Left lung (tissue), 10 donors: ENCODE results near the gene TMEM63A. TPM values are rescaled to one million over a fixed set of nuclear protein-coding genes. Genes with fewer than 3 reads are reported as not detected.
A peak's percentile ranks its signal among the peaks of the same experiment; 100 is the strongest.

ENCODE experiments used
- ATAC-seq: fragments of 200-7000 bp; cut with Tn5 transposase; one replicate; pipeline ENCODE4 v1.9.1; 2020; ENCODE audit warnings: moderate library complexity
- DNase-seq, 4 donors: peaks; one replicate each; pipeline ENCODE4 v3.0.0-alpha.2; 2013 to 2020
- H3K27ac ChIP-seq, 2 donors: fragments of 200-600 bp; sonication (generic) in 1 of 2; one replicate each; pipeline versions ENCODE4 v1.5.0 to v1.8.0; 2020 to 2021
- H3K27me3 ChIP-seq, 2 donors: fragments of 200-600 bp; sonication (generic) in 1 of 2; one replicate each; pipeline versions ENCODE4 v1.5.0 to v1.8.0; 2020 to 2021
- H3K36me3 ChIP-seq, 2 donors: fragments of 200-600 bp; sonication (generic) in 1 of 2; one replicate each; pipeline versions ENCODE4 v1.5.0 to v1.8.0; 2020 to 2021
- H3K4me1 ChIP-seq, 2 donors: fragments of 200-600 bp; one replicate each; pipeline ENCODE4 v1.8.0; 2021
- H3K4me3 ChIP-seq, 2 donors: fragments of 200-600 bp; sonication (generic) in 1 of 2; one replicate each; pipeline versions ENCODE4 v1.5.0 to v1.8.0; 2020 to 2021; ENCODE audit warnings: mild to moderate bottlenecking in 1 of 2
- H3K9me3 ChIP-seq, 2 donors: fragments of 200-600 bp; sonication (generic) in 1 of 2; one replicate each; pipeline versions ENCODE4 v1.5.0 to v1.8.0; 2020 to 2021
- intact Hi-C, 2 donors: fragments of 100-400 bp; cut with DNase I; formaldehyde crosslinking; loops; one replicate each; pipeline versions ENCODE4 v1.11.2 to v1.14.2; 2022
- polyA plus RNA-seq, 6 donors: library from polyadenylated mRNA; unstranded; fragments of 120-200 nt; gene quantifications; one replicate each; pipeline ENCODE4 v1.2.1, GENCODE V29; 2013; ENCODE audit not compliant: insufficient read length in 6 of 6
- total RNA-seq, 2 donors: library from RNA; stranded (reverse); fragmentation: NEBNext Ultra II Directional; extraction: Animal tissue kit (Norgen Biotek cat#: 25700); gene quantifications; one replicate each; pipeline ENCODE4 v1.2.1, GENCODE V29; 2021
- TF ChIP-seq, protein P1 (sequence below), 2 donors: fragments of 200-600 bp; sonication (generic) in 1 of 2; IDR thresholded peaks; one replicate each; pipeline versions ENCODE4 v1.5.0 to v1.8.0; 2021; ENCODE audit warnings: antibody characterized with exemption in 2 of 2
- donor health status: DM: no; HTN: yes; CAD: no.
- donor health status: DM: no; HTN: no; CAD: no.

TMEM63A gene
- total and polyA plus RNA-seq, 8 donors, result 77.4 to 167 (median 123) TPM

DNA sequence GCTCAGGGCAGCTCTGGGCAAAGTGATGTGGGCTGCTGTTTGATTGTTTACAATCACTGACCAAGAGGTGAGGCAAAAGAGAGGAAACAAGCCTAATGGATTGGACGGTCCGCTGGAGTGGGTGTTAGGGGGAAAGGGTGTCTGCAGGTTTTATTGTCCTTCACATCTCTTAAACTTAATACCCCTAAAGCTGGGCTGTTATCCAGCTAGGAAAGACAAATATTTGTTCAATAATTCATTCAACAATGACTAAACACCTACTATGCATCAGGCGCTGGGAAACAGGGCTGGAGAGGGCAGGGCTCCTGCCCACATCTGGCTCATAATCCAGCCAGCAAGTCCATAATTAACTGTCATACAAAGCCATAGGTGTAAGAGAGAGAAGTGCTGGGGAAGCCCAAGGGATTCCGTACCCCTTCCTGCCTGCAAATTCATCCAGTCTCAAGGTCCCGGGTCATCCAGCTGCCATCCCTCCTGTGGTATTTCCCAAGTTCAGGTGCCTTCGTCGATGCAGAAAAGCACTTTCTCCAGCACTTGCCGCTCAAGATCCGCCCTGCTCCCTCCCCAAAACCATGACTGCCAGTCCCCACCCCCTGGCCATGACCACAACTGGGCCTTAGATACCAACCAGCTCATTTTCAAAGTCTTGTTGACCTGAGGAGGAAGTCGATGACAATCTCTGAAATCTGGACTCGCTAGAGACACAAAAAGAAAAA is 10.7 kb downstream of the TMEM63A start:
- Histone ChIP-seq H3K9me3 (no peaks in the 10 kb centered on the region), H3K27ac (no peak overlapping the region), H3K4me1 (peaks cover 0 to 22% of the 10 kb centered on the region in 2 donors), H3K27me3 (no peaks in the 10 kb centered on the region), H3K4me3 (no peak overlapping the region), H3K36me3 (peaks cover 0 to 100% of the 10 kb centered on the region in 2 donors)
- ATAC-seq, result no peak
- TF ChIP-seq, protein P1, sequence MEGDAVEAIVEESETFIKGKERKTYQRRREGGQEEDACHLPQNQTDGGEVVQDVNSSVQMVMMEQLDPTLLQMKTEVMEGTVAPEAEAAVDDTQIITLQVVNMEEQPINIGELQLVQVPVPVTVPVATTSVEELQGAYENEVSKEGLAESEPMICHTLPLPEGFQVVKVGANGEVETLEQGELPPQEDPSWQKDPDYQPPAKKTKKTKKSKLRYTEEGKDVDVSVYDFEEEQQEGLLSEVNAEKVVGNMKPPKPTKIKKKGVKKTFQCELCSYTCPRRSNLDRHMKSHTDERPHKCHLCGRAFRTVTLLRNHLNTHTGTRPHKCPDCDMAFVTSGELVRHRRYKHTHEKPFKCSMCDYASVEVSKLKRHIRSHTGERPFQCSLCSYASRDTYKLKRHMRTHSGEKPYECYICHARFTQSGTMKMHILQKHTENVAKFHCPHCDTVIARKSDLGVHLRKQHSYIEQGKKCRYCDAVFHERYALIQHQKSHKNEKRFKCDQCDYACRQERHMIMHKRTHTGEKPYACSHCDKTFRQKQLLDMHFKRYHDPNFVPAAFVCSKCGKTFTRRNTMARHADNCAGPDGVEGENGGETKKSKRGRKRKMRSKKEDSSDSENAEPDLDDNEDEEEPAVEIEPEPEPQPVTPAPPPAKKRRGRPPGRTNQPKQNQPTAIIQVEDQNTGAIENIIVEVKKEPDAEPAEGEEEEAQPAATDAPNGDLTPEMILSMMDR (IDR thresholded peaks at IDR 0.05), result no peak
- intact Hi-C loops, result no loop called here
- DNase-seq, result no peak

DNA sequence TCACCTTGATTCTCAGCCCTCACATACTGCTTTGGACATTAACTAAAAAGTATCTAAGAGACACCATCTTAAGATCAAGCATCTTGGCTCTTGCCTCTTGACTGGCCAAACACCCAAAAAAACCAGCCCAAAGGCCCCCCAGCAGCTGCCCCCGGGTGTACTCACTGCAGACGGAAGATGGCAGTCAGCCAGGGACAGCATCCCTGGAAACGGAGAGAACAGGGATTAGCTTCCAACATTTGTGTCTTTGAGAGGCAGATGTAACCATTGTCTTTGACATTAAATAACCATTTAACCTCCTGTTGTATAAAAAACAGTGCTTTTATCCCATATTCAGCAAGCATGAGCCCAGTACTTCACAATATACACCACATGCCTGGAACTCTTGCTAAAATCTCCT is 11.3 kb downstream of the TMEM63A start:
- H3K27ac ChIP-seq, result no peak overlapping the region

DNA sequence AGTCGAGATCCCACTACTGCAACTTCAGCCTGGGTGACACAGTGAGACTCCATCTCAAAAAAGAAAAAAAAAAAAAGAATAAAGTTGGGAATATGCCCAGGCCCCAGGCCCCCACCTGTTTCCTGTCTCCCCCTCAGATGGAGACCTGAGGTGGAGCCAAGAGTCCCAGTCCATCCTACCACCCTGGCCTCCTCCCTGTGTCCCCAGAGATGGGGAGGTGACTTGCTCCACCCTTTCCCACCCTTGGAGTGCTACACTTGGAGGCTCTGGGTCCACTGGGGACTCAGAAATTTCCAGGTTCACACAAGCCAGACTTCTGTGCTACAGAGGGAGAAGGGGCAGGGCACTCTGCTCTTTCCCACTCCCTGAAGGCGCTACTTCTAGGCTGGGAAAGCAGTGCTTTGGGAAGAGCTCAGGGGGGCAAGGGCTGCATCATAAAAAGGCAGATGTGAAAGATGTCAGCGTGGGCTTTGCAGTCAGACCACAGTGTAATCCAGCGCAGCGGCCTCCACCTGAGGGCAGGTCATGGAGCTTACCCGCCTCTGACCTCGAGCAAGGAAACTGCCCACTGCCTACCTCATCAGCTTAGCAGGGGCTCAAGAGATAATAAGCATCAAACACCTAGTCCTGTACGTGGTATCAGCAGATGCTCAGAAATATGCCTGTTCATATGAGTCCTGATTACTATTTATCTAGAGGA is 13.4 kb downstream of the TMEM63A start:
- peak in 1 of 4 donors; percentile 43 for DNase-seq
- ATAC-seq, result no peak
- TF ChIP-seq, protein P1 (IDR thresholded peaks at IDR 0.05), result no peak
- no peaks in the 10 kb centered on the region for H3K9me3 ChIP-seq
- intact Hi-C loops, result no loop called here
- peaks cover 7 to 12% of the 10 kb centered on the region in 2 donors for H3K4me1 ChIP-seq
- no peak overlapping the region for H3K4me3 ChIP-seq
- no peaks in the 10 kb centered on the region for H3K27me3 ChIP-seq
- H3K36me3 ChIP-seq, result peaks cover 0 to 97% of the 10 kb centered on the region in 2 donors
- no peak overlapping the region for H3K27ac ChIP-seq

More for the DNA sequence above, 11.3 kb downstream of the TMEM63A start:
- TF ChIP-seq, protein P1 (IDR thresholded peaks at IDR 0.05), result no peak
- intact Hi-C loops, result no loop called here
- peaks cover 0 to 100% of the 10 kb centered on the region in 2 donors for H3K36me3 ChIP-seq
- H3K27me3 ChIP-seq, result no peaks in the 10 kb centered on the region
- H3K9me3 ChIP-seq, result no peaks in the 10 kb centered on the region
- peaks cover 0 to 24% of the 10 kb centered on the region in 2 donors for H3K4me1 ChIP-seq
- ATAC-seq (no peak), DNase-seq (no peak)
- H3K4me3 ChIP-seq, result no peak overlapping the region

DNA sequence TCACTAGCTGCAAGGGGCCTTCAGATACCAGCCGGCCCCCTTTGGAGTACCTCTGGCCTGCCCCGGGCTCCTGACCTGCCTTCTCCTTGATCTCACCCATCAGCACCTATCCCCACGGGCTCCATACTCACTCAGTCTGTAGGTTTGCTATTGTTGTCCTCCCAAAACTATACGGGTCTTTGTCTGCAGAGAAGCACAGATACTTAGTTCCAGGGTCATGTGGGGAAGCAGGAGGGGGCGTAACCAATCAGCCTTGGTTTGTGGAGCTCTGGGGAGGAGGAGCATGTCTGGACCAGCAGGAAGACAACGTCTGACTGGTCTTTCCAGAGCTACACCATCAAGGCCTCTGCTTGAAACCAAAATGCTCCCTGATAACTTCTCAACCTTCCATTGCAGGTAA is 15.2 kb downstream of the TMEM63A start:
- ATAC-seq (no peak), DNase-seq (peak in 1 of 4 donors; percentile 24)
- intact Hi-C loops, result no loop called here
- Histone ChIP-seq H3K4me1 (peaks cover 7 to 9% of the 10 kb centered on the region in 2 donors), H3K27me3 (no peaks in the 10 kb centered on the region), H3K27ac (no peak overlapping the region), H3K4me3 (no peak overlapping the region), H3K9me3 (no peaks in the 10 kb centered on the region), H3K36me3 (peaks cover 0 to 97% of the 10 kb centered on the region in 2 donors)
- TF ChIP-seq, protein P1 (IDR thresholded peaks at IDR 0.05), result no peak
